Measurements from ENCODE around the gene MLANA. TPM values are rescaled to one million over a fixed set of nuclear protein-coding genes. Genes with fewer than 3 reads are reported as not detected.

MLANA gene
- total RNA-seq, 4 donors from 2014 or later: not detected

GRCh38 chr9:5868235-5868634, 22.5 kb upstream of the MLANA start:
- intact Hi-C loops (cut with DNase I; ENCODE audit: low total_unique reads): no loop called here

GRCh38 chr9:5869315-5870019, 21.2 kb upstream of the MLANA start:
- Histone ChIP-seq H3K27me3 (no peaks in the 10 kb centered on the region), H3K4me3 (no peak overlapping the region), H3K36me3 (no peaks in the 10 kb centered on the region), H3K4me1 (no peaks in the 10 kb centered on the region), H3K27ac (no peak overlapping the region), H3K9me3 (no peaks in the 10 kb centered on the region)
- intact Hi-C loops (cut with DNase I; ENCODE audit: low total_unique reads): no loop called here
- TF ChIP-seq CTCF (IDR thresholded peaks at IDR 0.05) (no peak), POLR2A (IDR thresholded peaks at IDR 0.05) (no peak)
- no peak for DNase-seq

More at GRCh38 chr9:5868235-5868634, 22.5 kb upstream of the MLANA start:
- Histone ChIP-seq H3K9me3 (no peaks in the 10 kb centered on the region), H3K27ac (no peak overlapping the region), H3K4me3 (no peak overlapping the region), H3K4me1 (no peaks in the 10 kb centered on the region), H3K27me3 (no peaks in the 10 kb centered on the region), H3K36me3 (no peaks in the 10 kb centered on the region)
- DNase-seq: no peak
- TF ChIP-seq POLR2A (IDR thresholded peaks at IDR 0.05) (no peak), CTCF (IDR thresholded peaks at IDR 0.05) (no peak)

- intact Hi-C loops (cut with DNase I; ENCODE audit: low total_unique reads): no loop called here
- TF ChIP-seq POLR2A (IDR thresholded peaks at IDR 0.05): no peak
- no peak for TF ChIP-seq CTCF (IDR thresholded peaks at IDR 0.05)
- Histone ChIP-seq H3K9me3 (no peaks in the 10 kb centered on the region), H3K4me3 (no peak overlapping the region), H3K27ac (no peak overlapping the region), H3K36me3 (no peaks in the 10 kb centered on the region), H3K4me1 (no peaks in the 10 kb centered on the region), H3K27me3 (no peaks in the 10 kb centered on the region)
- no peak for DNase-seq
Observed at GRCh38 chr9:5870020-5870339, 20.7 kb upstream of the MLANA start.

GRCh38 chr9:5870691-5871090, 20.0 kb upstream of the MLANA start:
- no peaks in the 10 kb centered on the region for H3K4me1 ChIP-seq
- no peaks in the 10 kb centered on the region for H3K9me3 ChIP-seq
- no peak for DNase-seq
- H3K27me3 ChIP-seq: no peaks in the 10 kb centered on the region
- TF ChIP-seq CTCF (IDR thresholded peaks at IDR 0.05) (no peak), POLR2A (IDR thresholded peaks at IDR 0.05) (no peak)
- no peak overlapping the region for H3K27ac ChIP-seq
- H3K36me3 ChIP-seq: no peaks in the 10 kb centered on the region
- intact Hi-C loops (cut with DNase I; ENCODE audit: low total_unique reads): no loop called here
- no peak overlapping the region for H3K4me3 ChIP-seq

- Histone ChIP-seq H3K4me1 (no peaks in the 10 kb centered on the region), H3K4me3 (no peak overlapping the region), H3K9me3 (no peaks in the 10 kb centered on the region), H3K27me3 (no peaks in the 10 kb centered on the region), H3K36me3 (no peaks in the 10 kb centered on the region), H3K27ac (no peak overlapping the region)
- TF ChIP-seq CTCF (IDR thresholded peaks at IDR 0.05) (no peak), POLR2A (IDR thresholded peaks at IDR 0.05) (no peak)
- DNase-seq: no peak
- intact Hi-C loops (cut with DNase I; ENCODE audit: low total_unique reads): no loop called here
Observed at GRCh38 chr9:5871785-5872184, 18.9 kb upstream of the MLANA start.
